HT1080 (cell line): ENCODE results near the gene PROZ. TPM values are rescaled to one million over a fixed set of nuclear protein-coding genes. Genes with fewer than 3 reads are reported as not detected.

Experiments used
- DNase-seq: peaks from one replicate; pipeline ENCODE4 v3.0.0-alpha.2; 2015; ENCODE audit warnings: low read depth
- total RNA-seq: library from RNA; depleted of rRNA; stranded (reverse); fragments of >200 nt; shearing (Covaris generic); gene quantifications from 2 replicates; pipeline ENCODE4 v1.2.3, GENCODE V29; 2014

PROZ gene
- total RNA-seq, 1 experiment from 2014 or later, result not detected

- DNase-seq, result no peak
Observed at GRCh38 chr13:113139577-113139976, 18.9 kb upstream of the PROZ start.

GRCh38 chr13:113140677-113141600, 17.5 kb upstream of the PROZ start:
- DNase-seq, result no peak

GRCh38 chr13:113141601-113141970, 16.9 kb upstream of the PROZ start:
- DNase-seq, result no peak

GRCh38 chr13:113142876-113143275, 15.6 kb upstream of the PROZ start:
- no peak for DNase-seq

DNA sequence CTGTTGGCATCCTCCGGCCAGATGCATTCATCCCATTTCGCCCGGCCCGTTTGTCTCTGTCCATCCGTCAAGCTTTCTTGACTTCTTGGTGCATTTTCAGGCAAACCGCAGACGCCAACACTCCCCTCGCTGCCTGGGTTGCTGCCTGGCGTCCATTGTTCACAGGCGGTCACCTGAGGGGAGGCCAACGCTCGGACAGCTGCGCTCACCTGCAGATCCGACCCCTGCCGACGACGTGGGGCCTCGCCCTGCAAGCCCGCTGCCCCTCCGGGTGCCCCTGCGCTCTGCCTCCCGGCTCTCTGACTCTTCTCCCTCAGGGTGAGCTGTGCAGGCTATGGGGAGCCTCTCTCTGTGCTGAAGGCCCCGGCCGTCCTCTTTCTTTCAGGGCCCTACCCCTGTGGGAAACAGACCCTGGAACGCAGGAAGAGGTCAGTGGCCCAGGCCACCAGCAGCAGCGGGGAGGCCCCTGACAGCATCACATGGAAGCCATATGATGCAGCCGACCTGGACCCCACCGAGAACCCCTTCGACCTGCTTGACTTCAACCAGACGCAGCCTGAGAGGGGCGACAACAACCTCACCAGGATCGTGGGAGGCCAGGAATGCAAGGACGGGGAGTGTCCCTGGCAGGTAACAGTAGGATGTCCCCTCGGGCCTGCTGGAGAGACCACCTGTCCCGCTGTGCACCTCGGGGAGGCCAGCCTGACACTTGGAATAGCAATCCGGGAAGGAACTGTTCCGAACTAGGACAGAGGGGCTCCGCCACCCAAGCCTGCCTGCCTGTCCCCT, 14.8 kb upstream of the PROZ start:
- DNase-seq, result no peak

DNA sequence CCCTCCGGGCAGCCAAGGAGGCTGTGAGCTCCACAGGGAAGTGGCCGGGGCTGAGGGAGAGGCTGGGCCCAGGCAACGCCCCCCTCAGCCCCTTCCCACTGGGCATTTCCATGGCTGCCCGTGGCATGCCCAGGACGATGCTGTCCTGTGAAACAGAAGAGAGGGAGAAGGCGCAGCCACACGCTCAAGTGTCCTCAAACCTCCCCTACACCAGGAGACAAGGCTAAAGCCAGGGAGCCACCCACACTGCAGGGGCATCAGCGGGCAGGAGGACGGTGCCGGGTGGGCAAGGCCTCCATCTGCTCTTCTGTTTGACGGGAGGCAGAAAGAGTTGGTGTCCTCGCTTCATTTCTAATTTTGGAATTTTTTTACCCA, 14.2 kb upstream of the PROZ start:
- DNase-seq, result no peak

- no peak for DNase-seq
Observed at GRCh38 chr13:113145496-113145895, 13.0 kb upstream of the PROZ start.

GRCh38 chr13:113145911-113146598, 12.4 kb upstream of the PROZ start:
- no peak for DNase-seq

GRCh38 chr13:113146750-113147149, 11.7 kb upstream of the PROZ start:
- no peak for DNase-seq

- DNase-seq, result no peak
Observed at GRCh38 chr13:113147206-113147605, 11.2 kb upstream of the PROZ start.

GRCh38 chr13:113148407-113148806, 10.0 kb upstream of the PROZ start:
- DNase-seq, result no peak

DNA sequence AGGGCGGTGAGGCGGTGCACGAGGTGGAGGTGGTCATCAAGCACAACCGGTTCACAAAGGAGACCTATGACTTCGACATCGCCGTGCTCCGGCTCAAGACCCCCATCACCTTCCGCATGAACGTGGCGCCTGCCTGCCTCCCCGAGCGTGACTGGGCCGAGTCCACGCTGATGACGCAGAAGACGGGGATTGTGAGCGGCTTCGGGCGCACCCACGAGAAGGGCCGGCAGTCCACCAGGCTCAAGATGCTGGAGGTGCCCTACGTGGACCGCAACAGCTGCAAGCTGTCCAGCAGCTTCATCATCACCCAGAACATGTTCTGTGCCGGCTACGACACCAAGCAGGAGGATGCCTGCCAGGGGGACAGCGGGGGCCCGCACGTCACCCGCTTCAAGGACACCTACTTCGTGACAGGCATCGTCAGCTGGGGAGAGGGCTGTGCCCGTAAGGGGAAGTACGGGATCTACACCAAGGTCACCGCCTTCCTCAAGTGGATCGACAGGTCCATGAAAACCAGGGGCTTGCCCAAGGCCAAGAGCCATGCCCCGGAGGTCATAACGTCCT, 9.4 kb upstream of the PROZ start:
- DNase-seq, result no peak

- no peak for DNase-seq
Observed at GRCh38 chr13:113149711-113150549, 8.5 kb upstream of the PROZ start.

GRCh38 chr13:113150550-113151365, 7.7 kb upstream of the PROZ start:
- DNase-seq, result no peak

GRCh38 chr13:113151745-113152690, 6.4 kb upstream of the PROZ start:
- no peak for DNase-seq

- no peak for DNase-seq
Observed at GRCh38 chr13:113152691-113152983, 5.8 kb upstream of the PROZ start.

- peak; percentile 24 for DNase-seq
Observed at GRCh38 chr13:113152984-113153809, 5.3 kb upstream of the PROZ start.
